ENCODE data around the gene GRM1.

DNA sequence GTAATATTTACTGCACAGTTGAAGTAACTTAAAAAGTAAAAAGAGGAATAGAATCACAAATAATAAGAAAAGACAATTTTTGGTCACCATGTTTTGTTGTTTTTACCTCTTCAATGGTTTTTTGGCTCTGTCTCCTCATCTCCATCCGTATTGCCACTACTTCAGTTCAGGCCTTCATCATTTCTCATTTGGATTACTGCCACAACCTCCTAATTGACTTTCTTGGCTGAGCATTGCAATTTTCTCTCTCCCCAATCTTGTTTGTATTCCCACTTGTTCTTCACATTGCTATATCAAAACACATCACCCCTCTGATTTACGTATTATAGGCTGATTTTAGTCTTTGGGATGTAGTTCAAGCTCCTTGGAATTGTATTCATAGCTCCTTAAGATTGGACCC lies 161.7 kb downstream of the GRM1 start:
- TF ChIP-seq YY1 (IDR thresholded peaks at IDR 0.05; ENCODE audit: insufficient read depth, insufficient read length) (no peak), ZNF274 (IDR thresholded peaks at IDR 0.05; ENCODE audit: low read depth, low read length) (no peak)
